Subcutaneous adipose tissue (tissue), 4 donors: ENCODE results near the gene CCDC167. TPM values are rescaled to one million over a fixed set of nuclear protein-coding genes. Genes with fewer than 3 reads are reported as not detected.

ENCODE experiments used
- total RNA-seq, 4 donors: library from RNA; depleted of rRNA; stranded (reverse); fragments of >200 nt; gene quantifications; one replicate each; pipeline ENCODE4 v1.1.0, GENCODE V29; 2016
- TF ChIP-seq, protein P1 (sequence below): fragments of 450-650 bp; IDR thresholded peaks from one replicate; pipeline ENCODE4 v1.5.1; 2016; ENCODE audit warnings: low read depth, mild to moderate bottlenecking, control low read depth, antibody characterized with exemption, moderate library complexity

Gene CCDC167
- total RNA-seq, 4 donors from 2014 or later: 12.1 to 27.2 (median 12.6) TPM

GRCh38 chr6:37459981-37460800, 39.5 kb downstream of the CCDC167 start:
- TF ChIP-seq, protein P1, sequence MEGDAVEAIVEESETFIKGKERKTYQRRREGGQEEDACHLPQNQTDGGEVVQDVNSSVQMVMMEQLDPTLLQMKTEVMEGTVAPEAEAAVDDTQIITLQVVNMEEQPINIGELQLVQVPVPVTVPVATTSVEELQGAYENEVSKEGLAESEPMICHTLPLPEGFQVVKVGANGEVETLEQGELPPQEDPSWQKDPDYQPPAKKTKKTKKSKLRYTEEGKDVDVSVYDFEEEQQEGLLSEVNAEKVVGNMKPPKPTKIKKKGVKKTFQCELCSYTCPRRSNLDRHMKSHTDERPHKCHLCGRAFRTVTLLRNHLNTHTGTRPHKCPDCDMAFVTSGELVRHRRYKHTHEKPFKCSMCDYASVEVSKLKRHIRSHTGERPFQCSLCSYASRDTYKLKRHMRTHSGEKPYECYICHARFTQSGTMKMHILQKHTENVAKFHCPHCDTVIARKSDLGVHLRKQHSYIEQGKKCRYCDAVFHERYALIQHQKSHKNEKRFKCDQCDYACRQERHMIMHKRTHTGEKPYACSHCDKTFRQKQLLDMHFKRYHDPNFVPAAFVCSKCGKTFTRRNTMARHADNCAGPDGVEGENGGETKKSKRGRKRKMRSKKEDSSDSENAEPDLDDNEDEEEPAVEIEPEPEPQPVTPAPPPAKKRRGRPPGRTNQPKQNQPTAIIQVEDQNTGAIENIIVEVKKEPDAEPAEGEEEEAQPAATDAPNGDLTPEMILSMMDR: no peak

GRCh38 chr6:37456816-37457560, 42.7 kb downstream of the CCDC167 start:
- TF ChIP-seq, protein P1: no peak

GRCh38 chr6:37456126-37456525, 43.6 kb downstream of the CCDC167 start:
- TF ChIP-seq, protein P1: no peak

DNA sequence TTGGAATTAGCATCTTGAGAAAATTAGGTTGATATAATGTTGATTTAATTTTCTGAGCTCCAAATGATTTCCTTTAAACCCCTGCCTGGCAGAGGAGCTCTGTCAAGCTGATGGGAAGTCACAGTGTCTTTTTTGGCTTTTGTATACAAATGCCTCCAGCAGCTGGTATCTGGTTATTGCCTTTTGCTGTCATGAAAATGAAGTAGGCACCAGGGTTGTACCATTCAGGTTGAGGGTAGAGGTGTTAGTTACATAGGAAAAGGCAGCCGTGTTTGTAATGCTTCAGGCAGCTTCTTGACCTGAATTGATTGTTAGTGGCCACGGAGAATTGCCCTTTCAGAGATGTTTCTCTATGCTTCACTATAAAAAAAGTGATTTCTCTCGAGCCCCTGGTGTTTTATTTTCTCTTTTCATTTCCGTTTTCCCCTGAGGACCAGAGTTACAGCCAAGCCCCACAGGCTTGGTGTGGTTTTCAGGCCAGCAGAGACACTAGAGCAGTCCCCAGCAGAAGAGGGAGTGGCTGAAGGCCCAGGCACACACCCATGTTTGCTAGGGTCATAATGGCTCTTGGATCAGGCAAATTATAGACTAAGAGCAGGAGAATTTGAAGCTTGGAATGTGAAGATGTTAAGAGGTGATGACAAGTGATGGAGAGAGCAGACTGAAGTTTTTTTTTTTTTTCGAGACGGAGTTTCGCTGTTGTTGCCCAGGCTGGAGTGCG, 45.1 kb downstream of the CCDC167 start:
- TF ChIP-seq, protein P1: no peak

DNA sequence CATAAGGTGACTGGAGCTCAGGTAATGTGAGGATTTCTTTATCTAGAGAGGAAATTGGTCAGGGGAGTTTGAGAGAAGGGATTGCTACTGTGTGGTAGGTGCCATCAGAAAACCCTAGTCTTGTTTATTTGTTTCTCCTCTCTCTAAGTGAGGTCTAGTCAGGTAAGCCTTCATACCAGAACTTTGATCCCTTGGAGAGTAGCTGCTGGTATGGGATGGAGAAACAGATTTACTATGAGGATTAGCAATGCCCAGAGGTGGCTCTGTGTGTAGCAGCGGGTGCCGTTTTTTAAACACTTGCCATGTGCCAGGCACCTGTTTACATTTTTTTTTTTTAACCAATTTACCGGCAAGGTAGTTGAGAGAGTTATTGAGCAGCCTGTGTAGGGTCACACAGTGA, 47.2 kb downstream of the CCDC167 start:
- TF ChIP-seq, protein P1: no peak

DNA sequence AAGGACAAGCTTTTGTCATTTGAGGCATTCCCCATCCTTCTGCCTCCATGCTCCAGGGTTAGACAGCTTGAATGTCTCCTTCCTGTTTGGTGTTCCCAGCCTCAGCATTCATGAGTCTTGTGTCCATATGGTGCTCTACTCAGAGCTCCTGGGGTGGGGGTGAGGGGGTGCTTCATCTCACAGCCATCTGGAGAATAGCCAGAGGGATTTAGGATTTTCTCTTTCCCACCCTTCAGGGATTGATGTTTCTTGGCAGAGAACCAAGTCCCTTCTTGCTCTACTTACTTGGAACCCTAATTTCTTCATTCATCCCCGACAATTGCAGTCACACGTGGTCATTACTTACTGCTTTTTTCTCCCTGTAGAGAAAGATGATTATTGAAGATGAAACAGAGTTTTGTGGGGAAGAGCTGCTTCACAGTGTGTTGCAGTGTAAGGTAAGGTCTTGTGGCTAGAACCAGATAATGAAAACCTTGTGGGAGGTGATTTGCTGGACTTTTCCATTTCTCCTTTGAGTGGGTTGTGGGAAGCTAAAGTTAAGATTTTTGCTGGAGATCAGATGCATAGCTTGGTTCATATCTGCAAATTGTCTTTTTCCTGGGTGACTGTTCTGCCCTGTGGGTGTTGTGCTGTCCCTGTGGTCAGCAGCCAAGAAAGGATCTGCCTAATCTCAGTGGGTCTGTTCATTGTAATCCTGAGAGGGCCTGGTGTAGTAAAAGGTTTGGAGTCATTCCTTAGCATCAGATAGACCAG, 48.1 kb downstream of the CCDC167 start:
- TF ChIP-seq, protein P1: no peak
